ENCODE measurements around the gene ATP10B.

The ATP10B gene

GRCh38 chr5:160537116-160537515 lies 314.9 kb downstream of the ATP10B start:
- TF ChIP-seq CTCF (conservative IDR thresholded peaks at IDR 0.05; ENCODE audit: low read length): no peak
- no peak overlapping the region for H3K4me3 ChIP-seq (ENCODE audit: low read length)
- no peak for DNase-seq (ENCODE audit: low read depth)

GRCh38 chr5:160534914-160535313 lies 317.1 kb downstream of the ATP10B start:
- no peak for DNase-seq (ENCODE audit: low read depth)
- no peak for TF ChIP-seq CTCF (conservative IDR thresholded peaks at IDR 0.05; ENCODE audit: low read length)
- H3K4me3 ChIP-seq (ENCODE audit: low read length): no peak overlapping the region

- H3K4me3 ChIP-seq (ENCODE audit: low read length): no peak overlapping the region
- no peak for DNase-seq (ENCODE audit: low read depth)
- no peak for TF ChIP-seq CTCF (conservative IDR thresholded peaks at IDR 0.05; ENCODE audit: low read length)
Measured at GRCh38 chr5:160534125-160534524, 317.9 kb downstream of the ATP10B start.

DNA sequence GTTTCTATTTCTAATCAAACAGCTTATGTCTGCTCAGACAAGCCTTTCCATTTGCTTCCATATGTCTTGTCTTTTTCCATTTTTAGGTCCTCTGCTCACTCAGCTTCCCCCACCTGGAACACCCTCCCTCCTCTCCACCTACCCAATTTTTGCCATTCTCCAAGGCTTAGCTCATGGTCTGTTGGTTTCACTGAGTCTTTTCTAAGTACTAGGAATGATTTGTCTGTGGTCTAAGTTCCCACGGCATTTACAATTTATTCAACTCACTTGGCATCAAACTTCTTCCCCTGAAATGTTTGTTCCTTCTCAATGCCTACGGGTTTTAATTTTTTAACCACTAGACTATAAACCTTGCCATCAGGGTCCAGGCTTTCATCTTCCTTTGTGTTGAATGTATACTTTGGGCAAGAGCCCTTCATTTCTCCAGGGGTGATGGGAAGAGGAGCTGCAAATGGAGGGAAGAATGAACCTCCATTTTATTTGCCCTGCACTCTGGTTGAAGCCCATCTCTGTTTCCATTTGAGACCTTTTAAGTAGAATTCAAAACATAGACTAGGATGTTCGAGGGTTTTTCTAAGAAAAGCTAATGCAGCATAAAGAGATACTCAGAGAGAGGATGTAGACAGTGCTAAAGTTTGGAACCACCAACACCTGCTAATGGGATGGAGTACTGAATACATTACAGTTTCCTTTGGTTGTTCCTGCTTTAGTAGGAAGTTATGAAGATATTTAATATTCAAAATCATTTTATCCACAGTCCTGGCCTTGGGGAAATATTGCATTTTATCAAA lies 326.3 kb downstream of the ATP10B start:
- no peak for DNase-seq (ENCODE audit: low read depth)
- no peak overlapping the region for H3K4me3 ChIP-seq (ENCODE audit: low read length)
- TF ChIP-seq CTCF (conservative IDR thresholded peaks at IDR 0.05; ENCODE audit: low read length): no peak

DNA sequence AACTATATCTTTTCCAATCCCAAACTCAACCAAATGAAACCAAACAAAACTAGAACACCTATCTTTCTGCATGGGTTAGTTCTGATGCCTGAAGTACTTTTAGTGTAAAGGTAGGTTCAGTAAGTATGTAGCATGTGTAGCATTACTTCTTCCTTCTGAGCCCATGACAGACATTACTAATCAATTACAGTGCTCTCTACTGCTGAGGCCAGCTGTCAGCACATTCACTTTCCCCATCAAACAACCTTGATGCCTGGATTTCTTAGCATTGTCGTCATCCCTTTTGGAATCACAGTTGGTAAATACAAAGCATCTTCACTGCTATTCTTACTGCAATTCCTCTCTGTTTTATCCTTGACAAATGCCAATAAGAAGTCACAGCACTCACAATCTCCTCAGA lies 327.2 kb downstream of the ATP10B start:
- no peak for TF ChIP-seq CTCF (conservative IDR thresholded peaks at IDR 0.05; ENCODE audit: low read length)
- DNase-seq (ENCODE audit: low read depth): no peak
- no peak overlapping the region for H3K4me3 ChIP-seq (ENCODE audit: low read length)

- TF ChIP-seq CTCF (conservative IDR thresholded peaks at IDR 0.05; ENCODE audit: low read length): no peak
- no peak for DNase-seq (ENCODE audit: low read depth)
- H3K4me3 ChIP-seq (ENCODE audit: low read length): no peak overlapping the region
Measured at GRCh38 chr5:160523502-160524163, 328.4 kb downstream of the ATP10B start.

DNA sequence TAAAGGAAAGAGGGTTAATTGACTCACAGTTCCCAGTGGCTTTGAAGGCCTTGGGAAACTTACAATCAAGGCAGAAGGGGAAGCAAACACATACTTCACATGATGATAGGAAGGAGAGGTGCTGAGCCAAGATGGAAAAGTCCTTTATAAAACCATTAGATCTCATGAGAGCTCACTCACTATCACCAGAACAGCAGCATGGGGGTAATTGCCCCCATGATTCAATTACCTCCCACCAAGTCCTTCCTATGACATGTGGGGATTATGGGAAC lies 330.7 kb downstream of the ATP10B start:
- no peak for DNase-seq (ENCODE audit: low read depth)
- TF ChIP-seq CTCF (conservative IDR thresholded peaks at IDR 0.05; ENCODE audit: low read length): no peak
- H3K4me3 ChIP-seq (ENCODE audit: low read length): no peak overlapping the region

Data from AG10803 (cell line).